Measurements from ENCODE around the gene C11orf65.

The C11orf65 gene

GRCh38 chr11:108338750-108339149, 128.6 kb downstream of the C11orf65 start:
- Histone ChIP-seq H3K27ac (ENCODE audit: low read depth, low read length) (no peak overlapping the region), H3K4me1 (ENCODE audit: control insufficient read depth, insufficient read depth, low read length, unreplicated experiment) (no peaks in the 10 kb centered on the region), H3K27me3 (ENCODE audit: insufficient read depth, low read length) (no peaks in the 10 kb centered on the region), H3K79me2 (ENCODE audit: control insufficient read depth, insufficient read depth, low read length, unreplicated experiment) (no peaks in the 10 kb centered on the region), H3K36me3 (ENCODE audit: insufficient read depth, low read length) (peaks cover 27% of the 10 kb centered on the region), H3K4me3 (ENCODE audit: low read depth, low read length) (no peak overlapping the region), H2AFZ (ENCODE audit: low read length, unreplicated experiment) (no peak overlapping the region)

GRCh38 chr11:108333403-108333899, 133.9 kb downstream of the C11orf65 start:
- Histone ChIP-seq H3K4me1 (ENCODE audit: control insufficient read depth, insufficient read depth, low read length, unreplicated experiment) (no peaks in the 10 kb centered on the region), H3K79me2 (ENCODE audit: control insufficient read depth, insufficient read depth, low read length, unreplicated experiment) (no peaks in the 10 kb centered on the region), H2AFZ (ENCODE audit: low read length, unreplicated experiment) (no peak overlapping the region), H3K36me3 (ENCODE audit: insufficient read depth, low read length) (peaks cover 58% of the 10 kb centered on the region), H3K27ac (ENCODE audit: low read depth, low read length) (no peak overlapping the region), H3K4me3 (ENCODE audit: low read depth, low read length) (no peak overlapping the region), H3K27me3 (ENCODE audit: insufficient read depth, low read length) (no peaks in the 10 kb centered on the region)

All from ACC112 (cell line).